ENCODE results near the gene LPAR3.

LPAR3 gene

DNA sequence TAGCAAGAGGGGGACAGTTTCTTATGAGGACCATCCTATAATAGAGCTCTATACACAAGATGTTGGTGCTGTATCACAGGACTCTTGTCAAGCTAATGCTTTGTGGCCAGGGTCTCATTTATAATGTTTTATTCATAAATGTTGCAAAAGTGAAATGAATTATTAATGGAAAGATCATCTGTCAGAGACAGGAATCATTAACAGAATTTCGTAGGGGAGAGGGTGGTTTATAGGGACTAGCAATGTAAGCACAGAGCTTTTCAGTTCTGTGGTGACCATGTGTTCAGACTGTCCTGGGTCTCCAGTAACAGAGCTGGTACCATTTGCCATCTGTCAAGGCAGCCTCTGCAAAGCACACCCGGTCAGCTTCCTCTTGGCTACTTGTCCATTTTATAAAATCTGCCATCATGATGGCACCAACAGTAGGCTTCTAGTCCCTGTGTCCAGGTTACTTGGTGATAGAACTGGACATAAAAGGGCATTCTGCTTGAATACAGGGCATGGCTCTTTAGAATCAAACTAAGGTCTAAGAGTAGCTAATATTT, 36.2 kb downstream of the LPAR3 start:
- TF ChIP-seq ZFX (IDR thresholded peaks at IDR 0.05): no peak
- TF ChIP-seq CTCF (conservative IDR thresholded peaks at IDR 0.05): no peak
- H3K27ac ChIP-seq: no peak overlapping the region

DNA sequence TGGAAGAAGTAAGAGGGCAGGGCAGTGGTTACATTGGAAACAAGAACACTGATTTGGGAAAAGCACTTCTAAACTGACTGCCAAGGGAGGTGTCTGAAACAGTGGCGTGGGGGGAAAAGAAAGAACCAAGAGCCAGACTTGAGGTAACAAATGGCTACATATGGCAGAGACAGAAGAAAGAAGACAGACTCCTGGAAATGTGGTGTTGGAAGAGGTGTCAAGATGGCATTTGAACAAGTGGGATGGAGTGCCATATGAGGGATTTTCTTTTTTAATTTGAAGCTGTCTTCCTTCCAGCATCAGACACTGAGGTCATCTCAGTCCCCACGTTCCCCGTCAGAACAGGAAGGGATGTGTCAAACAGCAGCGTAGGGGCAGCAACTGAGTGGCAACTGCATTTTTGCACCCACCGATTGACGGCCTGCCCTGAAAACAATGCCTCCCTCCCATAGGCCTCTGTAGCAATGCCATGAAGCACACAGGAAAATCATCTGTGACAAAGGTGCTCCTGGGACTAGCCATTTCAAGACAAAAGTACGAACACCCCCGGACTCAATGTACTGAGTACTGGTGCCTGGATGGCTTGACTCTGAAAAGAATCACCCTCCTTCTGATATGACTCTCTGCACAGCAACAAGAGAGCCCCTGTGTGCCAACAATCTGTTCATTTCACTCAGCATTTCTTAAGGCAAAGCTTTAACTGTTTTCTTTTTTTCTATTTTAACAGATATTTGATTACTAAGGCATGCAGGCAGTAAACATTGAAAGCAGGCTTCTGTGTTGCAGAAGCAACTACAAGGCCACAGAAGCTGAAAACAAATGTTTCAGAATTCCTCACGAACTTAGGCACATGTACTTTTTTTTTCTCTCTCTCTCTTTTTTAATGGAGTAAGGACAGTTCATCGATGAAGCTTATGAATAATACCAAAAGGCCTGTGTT, 37.0 kb downstream of the LPAR3 start:
- H3K27ac ChIP-seq: no peak overlapping the region
- TF ChIP-seq CTCF (conservative IDR thresholded peaks at IDR 0.05): no peak
- TF ChIP-seq ZFX (IDR thresholded peaks at IDR 0.05): no peak

DNA sequence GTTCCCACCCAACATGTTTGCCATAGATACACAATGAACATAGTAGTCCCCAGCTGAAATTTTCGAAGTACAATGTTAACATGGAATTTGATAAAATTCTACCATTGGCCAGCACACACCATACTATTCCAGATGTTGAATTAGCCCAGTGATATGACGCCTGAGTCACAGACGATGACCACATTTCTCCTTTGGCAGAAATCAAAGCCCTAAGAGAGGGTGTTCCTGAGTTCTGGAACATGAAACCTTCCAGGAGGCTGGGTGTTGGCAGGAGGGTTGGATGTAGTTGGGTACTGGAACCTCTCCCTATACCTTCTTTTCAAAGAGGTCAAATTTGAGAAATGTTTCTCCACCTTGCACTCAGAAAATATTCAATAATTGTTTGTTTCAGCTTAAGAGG, 37.8 kb downstream of the LPAR3 start:
- TF ChIP-seq ZFX (IDR thresholded peaks at IDR 0.05) (no peak), CTCF (conservative IDR thresholded peaks at IDR 0.05) (no peak)
- no peak overlapping the region for H3K27ac ChIP-seq

GRCh38 chr1:84853741-84854721, 39.0 kb downstream of the LPAR3 start:
- H3K27ac ChIP-seq: no peak overlapping the region
- TF ChIP-seq ZFX (IDR thresholded peaks at IDR 0.05) (no peak), CTCF (conservative IDR thresholded peaks at IDR 0.05) (no peak)

GRCh38 chr1:84851839-84852238, 41.2 kb downstream of the LPAR3 start:
- no peak for TF ChIP-seq CTCF (conservative IDR thresholded peaks at IDR 0.05)
- no peak for TF ChIP-seq ZFX (IDR thresholded peaks at IDR 0.05)
- H3K27ac ChIP-seq: no peak overlapping the region

GRCh38 chr1:84849357-84849975, 43.5 kb downstream of the LPAR3 start:
- H3K27ac ChIP-seq: no peak overlapping the region
- TF ChIP-seq ZFX (IDR thresholded peaks at IDR 0.05): no peak
- no peak for TF ChIP-seq CTCF (conservative IDR thresholded peaks at IDR 0.05)
